ELF-1 (cell line): ENCODE measurements around the gene ABCG8.

Experiments used
- DNase-seq: peaks from one replicate; pipeline ENCODE4 v3.0.0-alpha.2; 2016; ENCODE audit warnings: low read depth, low spot score

Gene ABCG8

DNA sequence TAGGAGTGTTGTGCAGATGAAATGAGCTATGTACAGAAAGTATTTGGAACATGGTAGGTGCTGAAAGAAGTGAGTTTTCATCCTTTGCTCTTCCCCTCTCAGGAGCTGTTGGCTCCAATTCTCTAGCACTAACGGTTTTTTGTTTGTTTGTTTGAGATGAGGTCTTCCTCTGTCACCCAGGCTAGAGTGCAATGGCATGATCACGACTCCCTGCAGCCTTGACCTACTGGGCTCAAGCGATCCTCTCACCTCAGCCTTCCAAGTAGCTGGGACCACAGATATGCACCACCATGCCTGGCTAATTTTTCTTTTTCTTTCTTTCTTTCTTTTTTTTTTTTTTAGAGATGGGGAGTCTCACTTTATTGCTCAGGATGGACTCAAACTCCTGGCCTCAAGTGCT, 12.9 kb upstream of the ABCG8 start:
- DNase-seq = no peak

DNA sequence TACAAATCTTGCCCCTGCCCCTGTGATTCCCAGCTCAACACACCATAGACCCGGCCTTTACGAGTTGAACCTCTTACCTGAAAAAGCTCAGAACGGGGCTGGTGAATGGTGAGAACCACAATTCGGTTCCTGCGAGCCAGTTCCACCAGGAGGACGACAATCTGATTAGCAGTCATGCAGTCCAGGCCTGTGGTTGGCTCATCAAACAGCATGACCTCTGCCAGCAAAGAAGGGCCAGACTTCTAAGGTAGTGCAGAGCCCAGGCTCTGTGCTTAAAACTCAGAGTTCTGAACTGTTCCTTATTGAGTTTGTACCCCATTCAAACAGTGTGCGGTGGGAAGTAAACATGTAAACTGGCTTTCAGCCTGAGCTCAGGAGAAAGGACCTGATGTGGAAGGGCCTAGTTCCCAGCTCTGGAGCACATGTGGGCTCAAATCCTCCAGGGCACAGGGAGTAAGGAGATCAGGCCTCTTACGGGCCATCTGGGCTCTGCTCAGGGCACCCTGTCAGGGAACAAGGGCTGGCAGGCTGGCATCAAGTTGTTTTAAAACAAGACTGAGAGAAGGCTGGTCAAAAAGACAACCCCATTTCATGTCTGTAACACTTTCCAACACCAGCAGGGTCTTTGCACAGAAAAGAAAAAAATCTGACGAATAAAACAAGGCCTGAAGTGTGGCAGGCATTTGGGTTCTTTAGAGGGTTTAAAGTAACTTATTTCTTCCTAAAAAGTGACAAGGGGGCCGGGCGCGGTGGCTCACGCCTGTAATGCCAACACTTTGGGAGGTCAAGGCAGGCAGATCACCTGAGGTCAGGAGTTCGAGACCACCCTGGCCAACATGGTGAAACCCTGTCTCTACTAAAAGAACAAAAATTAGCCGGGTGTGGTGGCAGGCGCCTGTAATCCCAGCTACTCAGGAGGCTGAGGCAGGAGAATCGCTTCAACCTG, 12.2 kb upstream of the ABCG8 start:
- DNase-seq = no peak

DNA sequence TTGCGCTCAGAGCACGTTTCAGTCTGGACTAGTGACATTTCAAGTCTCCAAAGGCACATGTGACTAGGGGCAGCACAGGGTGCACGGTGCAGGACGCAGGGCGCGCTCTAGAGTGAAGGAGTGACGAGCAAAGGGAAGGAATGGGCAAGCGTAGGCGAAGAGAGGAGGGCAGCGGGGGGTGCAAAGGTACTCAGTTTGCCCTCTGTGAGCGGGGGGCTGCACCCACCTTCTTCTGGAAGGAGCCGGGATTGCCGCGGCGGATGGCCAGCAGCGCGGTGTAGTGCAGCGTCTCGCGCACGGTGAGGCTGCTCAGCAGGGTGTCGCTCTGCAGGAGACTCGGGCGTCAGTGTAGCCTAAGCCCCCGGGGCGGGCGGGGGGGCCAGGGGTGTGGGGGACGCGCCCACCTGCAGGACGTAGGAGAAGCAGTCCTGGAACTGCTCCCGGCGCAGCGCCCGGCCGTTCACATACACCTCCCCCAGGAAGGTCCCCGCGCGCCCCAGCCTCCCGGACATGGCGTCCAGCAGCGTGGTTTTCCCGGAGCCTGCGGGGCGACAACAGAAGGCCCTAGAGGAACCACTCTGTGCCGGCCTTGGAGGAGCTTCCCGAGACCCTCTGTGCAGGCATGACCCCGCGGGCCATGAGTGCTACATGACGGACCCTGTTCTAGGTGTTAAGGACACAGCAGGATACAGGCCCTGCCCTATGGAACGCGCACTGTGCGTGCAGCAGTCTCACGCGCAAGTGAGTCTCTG, 7.1 kb upstream of the ABCG8 start:
- DNase-seq = peak; percentile 34

DNA sequence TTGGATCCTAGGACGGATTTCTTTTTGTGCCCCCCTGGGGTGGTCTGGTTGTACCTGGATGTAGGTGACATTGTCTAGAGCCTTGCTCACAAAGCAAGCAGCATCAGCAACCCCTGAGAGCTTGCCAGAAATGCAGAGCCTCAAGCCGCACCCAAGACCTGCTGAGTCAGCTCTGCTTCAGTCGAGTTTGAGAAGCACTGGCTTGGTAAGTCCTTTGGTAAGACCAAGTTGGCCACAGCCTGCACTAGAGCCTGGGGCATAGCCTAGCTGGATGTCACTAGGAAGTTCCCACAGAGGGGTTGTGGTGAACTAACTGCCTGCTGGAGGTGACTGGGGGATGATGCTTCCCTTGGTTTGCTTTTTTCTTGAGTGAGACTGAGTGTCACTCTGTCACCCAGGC, 6.3 kb upstream of the ABCG8 start:
- peak; percentile 66 for DNase-seq

DNA sequence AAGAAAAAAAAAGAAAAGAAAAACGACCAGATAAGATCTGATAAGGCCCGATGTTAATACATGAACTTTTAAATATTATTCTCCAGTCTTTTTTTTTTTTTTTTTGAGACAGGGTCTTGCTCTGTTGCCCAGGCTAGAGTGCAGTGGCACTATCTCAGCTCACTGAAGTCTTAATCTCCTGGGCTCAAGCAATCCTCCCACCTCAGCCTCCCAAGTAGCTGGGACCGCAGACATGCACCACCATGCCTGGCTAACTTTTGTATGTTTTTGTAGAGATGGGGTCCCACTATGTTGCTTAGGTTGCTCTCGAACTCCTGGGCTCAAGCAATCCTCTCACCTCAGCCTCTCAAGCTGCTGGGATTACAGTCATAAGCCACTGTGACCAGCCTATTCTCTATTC, 1.7 kb upstream of the ABCG8 start:
- DNase-seq = no peak

DNA sequence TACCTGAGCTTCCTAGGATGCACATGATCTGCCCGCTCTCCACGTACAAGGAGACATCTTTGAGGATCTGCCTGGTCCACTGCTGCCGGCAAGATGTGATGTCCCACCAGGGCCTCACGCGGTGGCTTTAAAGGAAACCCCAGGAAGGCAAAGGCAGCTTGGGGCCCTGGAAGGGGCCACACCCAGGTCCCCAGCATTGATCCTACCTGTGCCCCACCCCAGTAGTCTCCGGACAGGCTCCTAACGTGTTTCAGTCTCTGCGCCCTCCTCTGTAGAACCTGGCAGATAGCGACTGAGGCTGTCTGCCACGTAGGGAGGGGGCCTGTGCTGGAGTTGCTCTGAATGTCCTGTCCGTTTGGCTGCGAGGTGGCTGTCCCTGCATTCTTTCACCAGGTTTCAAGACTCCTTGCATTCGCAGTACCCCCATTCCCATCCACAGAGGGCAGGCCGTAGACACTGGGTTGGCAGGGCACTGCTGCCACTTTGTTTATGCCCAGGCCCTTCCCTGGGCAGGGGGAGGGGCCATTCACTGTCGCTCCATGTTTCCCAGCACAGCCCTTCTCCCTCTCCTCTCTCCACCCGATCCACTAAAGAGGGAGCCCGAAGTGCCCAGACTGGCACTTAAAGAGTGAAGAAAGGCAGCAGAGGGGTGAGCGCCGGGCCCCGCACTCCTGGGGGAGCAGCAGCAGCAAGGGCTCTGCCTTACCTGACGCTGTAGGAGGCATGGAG, 776 bp upstream of the ABCG8 start:
- no peak for DNase-seq

DNA sequence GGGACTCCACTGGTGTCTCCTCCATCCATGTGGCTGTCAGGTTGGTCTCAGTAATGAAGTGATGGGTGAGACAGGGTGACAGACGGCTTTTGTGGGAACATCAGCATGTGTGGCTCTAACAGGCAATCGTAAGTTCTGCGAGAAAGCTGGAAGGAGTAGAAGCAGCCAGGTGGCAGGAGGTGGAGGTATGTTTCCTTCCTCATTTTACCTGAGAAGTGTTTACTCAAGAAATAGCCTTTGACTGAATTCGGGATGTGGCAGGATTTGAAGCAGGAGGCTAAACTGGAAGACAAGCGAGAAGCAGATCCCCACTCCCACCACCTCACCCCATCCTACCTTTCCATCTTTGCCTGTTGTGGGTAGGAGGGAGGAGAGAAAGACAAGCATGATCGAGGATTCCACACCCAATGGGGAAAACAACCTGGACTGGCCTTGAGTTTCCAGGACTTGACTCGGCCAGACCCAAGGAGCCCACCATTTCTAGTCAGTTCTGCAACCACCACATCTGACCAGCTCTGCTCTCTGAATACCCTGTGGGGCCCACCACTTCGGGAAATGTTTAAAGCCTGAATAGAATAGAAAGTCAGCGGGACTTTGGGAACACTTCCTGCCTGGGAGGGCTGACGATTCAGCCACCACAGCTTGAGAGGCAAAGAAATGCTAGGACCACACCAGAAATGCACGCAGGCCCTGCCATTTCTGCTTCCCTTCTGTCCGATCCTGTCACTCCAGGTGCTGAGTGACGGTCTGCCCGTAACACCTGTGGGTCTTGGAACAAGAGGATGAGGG, 1.2 kb downstream of the ABCG8 start:
- DNase-seq = no peak

DNA sequence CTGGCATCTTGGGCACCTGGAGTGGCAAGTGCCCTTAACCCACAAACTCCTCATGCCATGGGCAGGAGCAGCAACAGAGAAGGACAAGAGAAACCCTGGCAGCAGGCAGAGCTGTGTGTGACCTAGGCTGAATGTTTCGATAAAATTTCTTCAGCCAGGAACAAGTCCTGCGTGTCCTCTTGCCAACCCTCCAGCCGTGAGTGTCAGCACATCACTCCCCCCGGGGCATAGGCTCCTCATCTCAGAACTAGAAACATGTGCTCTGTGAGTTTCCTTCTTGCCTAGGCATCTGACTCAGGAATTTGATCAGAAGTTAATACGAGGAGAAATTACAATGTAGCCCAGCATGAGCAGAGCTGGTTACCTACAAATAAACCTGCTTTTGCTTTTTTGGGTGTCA, 2.2 kb downstream of the ABCG8 start:
- no peak for DNase-seq

DNA sequence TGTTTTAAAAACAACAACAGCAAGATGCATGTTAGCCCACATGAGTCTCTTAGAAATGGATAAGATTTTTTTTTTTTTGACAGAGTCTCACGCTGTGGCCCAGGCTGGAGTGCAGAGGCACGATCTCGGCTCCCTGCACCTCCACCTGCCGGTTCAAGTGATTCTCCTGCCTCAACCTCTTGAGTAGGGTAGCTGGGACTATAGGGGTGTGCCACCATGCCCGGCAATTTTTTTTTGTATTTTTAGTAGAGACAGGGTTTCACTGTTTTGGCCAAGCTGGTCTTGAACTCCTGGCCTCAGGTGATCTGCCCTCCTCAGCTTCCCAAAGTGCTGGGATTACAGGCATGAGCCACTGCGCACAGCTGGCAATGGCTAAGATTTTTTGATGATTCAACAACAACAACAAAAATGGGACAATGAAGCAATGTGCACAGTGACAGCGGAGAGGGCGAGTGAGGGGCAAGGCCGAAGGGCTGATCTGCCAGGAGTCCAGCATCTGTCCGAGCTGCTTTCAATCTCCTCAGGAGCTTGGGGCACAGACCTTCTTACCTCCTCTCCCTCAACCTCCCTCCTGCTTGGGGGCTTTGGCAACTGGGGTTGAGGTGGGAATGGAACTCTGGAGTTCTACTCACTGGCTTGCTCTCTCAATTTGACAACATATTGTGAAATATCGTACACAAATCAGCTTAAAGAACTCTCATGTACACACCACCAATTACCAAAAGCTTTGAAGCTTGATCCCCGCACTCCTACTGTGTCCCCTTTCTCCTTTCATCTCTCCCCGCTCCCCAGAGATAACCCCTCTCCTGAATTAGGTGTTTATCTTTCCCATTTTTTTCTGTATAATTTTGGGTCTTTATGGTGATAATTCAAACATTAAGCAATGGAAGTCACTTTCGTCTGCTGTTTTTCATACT, 3.4 kb downstream of the ABCG8 start:
- DNase-seq = no peak

DNA sequence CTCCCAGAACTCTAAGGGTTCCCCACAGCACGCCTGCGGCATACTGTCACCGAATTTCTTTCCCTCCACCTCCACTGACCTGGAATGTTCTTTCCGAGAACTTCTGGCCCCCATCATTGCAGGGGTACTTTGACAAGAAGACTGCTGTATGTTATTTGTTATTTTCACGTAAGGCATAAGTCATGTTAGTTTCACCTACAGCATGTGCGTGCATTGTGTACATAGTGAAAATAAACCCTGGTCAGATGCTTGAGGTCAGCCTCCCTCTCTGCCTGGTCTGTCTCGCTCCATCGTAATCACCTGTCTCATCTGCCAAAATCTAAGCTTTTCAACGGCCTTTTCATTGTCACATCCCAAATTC, 4.1 kb downstream of the ABCG8 start:
- no peak for DNase-seq

DNA sequence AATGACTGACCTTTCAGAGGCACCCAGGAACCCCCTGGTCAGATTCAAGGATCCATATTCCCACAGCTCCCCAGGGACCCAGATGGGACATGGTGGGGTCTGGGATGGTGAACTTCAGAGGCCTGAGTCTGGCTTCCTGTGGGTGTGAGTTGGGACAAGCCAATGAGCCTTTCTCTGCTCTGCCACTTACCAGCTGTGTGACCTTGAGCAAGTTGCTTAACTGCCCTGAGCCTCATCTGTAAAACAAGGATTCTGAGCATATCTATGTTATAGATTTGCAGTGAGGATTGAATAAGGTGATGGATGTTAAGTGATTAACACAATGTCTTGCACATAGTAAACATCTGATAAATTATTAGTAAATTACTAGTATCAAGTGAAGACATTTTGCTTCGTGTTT, 6.4 kb downstream of the ABCG8 start:
- no peak for DNase-seq

DNA sequence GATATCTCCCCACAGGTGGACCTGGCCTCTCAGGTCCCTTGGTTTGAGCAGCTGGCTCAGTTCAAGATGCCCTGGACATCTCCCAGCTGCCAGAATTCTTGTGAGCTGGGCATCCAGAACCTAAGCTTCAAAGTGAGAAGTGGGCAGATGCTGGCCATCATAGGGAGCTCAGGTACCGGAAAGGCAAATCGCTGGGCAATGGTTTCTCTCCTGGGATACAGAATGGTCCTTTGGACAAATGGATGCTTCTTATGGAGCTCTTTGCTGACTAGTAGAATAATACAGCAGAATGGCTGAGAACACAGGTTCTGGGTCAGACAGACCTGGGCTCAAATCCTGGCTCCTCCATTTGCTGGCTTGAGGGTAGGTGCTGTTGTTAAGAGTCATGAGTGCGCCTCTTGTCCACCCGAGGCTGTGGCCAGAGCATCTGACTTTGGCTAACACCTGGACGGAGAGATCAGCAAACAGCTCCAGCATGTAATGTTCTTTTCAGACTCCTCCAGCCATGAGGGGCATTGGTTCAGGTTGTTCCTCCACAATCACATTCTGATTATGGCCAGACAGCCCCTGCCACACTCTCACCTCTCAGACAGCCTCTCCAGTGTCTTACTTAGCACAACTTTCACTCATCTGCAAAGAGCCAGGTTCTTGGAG, 7.5 kb downstream of the ABCG8 start:
- DNase-seq = no peak

DNA sequence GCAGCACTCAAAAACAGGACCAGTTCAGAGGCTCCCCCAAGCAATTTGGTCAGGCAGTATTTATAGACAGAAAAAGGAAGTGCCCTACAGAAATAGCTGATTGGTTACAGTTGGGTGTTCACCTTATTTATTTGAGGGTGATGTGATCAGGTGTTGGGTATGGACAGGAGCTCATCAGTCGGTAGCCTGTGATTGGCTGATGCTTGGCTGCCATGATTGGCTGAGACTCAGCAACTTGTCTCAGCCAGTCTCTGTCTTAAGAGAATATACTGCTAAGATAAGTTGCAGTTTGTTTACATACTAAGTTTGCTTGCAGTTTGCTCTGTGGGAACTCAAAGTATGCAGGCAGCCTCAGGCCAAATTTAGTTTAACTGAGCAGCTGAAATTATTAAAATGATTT, 9.4 kb downstream of the ABCG8 start:
- DNase-seq = no peak

DNA sequence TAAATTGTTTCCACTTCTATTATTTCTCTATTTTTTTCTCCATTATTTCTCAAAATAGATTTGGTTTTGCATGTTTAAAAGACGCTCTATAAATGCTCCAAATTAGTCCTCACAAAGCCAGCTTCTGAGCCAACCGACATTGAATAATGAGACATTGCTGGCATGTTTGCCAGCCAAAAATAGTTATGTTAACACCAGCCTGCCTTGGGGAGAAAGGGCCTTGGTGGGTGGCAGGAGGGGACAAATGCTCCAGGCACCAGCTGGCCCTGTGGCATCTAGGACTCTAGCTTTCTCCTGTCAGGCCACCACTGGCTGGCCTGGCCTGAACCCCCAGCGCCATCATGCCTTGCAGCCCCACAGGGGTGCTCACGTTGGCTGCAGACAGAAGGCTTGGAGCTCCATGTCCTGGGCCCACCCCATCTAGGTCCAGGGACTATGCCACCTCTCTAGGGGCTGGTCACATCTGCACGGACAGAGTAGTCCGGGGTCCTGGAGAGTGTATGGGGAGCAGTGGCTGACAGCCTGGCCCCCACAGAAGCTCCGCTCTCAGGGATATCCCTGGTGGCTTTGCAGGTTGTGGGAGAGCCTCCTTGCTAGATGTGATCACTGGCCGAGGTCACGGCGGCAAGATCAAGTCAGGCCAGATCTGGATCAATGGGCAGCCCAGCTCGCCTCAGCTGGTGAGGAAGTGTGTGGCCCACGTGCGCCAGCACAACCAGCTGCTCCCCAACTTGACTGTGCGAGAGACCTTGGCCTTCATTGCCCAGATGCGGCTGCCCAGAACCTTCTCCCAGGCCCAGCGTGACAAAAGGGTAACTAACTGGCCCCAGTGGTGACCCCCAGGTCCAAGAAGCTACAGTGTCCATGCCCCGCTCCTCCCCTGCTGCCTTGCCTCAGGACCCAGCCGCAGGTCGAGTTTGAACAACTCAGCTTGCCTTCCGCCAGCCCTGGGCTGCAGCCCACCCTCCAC, 12.5 kb downstream of the ABCG8 start:
- DNase-seq = no peak

DNA sequence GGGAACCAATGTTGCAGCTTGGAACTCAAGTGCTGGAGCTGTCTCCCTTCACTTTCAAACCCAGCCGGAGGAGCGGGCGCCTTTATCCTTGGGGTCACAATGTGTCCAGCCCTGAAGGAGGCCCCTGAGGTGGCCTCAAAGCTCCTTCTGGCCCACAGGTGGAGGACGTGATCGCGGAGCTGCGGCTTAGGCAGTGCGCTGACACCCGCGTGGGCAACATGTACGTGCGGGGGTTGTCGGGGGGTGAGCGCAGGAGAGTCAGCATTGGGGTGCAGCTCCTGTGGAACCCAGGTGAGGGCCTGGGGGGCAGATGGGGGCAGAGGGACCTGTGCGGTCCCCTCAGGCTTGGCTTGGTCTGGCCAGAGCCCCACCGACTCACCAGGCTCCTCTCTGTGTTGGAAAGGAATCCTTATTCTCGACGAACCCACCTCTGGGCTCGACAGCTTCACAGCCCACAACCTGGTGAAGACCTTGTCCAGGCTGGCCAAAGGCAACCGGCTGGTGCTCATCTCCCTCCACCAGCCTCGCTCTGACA, 13.5 kb downstream of the ABCG8 start:
- DNase-seq = no peak

DNA sequence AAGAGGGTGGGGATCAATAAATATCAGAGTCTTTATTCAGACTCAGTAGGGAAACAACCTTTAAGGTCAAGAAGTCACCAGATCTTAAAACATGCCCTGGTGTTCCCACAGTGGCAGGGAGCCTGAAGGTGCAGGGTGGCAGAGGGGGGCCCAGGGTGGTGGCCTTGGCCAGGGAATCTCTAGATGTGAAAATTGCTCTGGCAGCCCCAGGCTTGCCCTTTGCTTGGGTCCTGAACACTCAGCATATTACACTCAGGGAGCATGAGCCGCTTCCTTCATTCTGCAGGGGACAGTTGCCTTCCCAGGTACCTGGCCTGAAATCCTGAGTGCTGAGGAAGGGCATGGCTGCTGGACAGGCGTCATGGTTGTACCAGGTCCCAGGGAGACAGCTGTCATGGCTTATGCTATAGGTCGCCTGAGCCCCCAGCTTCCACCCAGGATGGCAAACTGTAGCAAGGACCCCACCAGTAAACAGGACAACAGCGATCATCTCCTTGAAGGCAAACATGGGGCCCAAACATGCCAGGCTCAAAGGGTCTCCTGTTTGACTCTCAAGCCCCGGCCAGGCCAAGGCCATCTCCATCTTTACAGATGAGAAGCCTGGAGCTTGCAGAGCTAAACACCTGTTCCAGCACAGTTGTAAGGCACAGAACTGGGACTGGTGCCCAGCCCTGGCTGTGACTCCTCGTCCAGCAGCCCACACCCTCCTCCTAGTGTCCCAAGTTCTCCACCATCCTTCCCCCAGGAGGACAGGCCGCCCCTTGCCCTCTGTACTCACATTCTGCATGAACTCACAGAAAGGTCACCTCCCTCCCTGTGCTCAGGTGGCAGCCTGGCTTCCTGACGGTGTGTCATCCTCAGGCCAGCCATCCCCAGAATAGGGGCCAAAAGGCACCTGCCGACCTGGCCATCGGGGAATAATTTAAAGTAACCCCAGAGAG, 14.6 kb downstream of the ABCG8 start:
- DNase-seq = no peak

DNA sequence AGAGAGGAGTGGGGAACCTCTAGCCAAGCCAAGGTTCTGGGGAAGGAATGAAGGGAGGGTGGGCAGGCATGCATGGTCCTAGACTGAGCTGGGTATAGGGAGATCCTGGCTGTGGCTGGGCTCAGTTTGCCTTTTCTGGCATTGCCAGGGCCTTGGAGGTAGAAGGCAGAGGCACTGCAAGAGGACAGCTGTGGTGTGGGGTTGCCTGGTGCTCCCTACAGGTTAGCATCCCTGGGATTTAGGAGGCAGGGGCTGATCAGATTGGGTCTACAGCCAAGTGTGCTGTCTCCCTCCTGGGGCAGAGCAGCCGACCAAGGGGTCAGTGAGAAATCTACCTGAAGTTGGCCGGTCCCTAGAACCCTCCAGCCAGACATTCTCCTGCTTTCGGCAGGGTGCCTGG, 15.9 kb downstream of the ABCG8 start:
- no peak for DNase-seq
